Adrenal gland (tissue), 12 donors: ENCODE data around the gene CAMKK1. TPM values are rescaled to one million over a fixed set of nuclear protein-coding genes. Genes with fewer than 3 reads are reported as not detected.

Experiments used
- DNase-seq, 7 donors: peaks; one replicate each; pipeline ENCODE4 v3.0.0-alpha.2; 2019 to 2020
- H3K27ac ChIP-seq, 5 donors: fragments of 200-600 bp; sonication (generic) in 4 of 5; 1 replicate in 3 of 5; 2 replicates in 2 of 5; pipeline versions ENCODE4 v1.5.1 to v1.8.0; 2016 to 2020; ENCODE audit warnings: mild to moderate bottlenecking in 1 of 5
- H3K27me3 ChIP-seq: fragments of 200-600 bp; 2 replicates; pipeline ENCODE4 v1.8.0; 2021
- H3K36me3 ChIP-seq, 2 donors: fragments of 200-600 bp; replicated peaks in 1 of 2; 1 replicate in 1 of 2; 2 replicates in 1 of 2; pipeline versions ENCODE4 v1.5.1 to v1.8.0; 2018 to 2022
- H3K4me1 ChIP-seq, 2 donors: fragments of 200-600 bp; replicated peaks in 1 of 2; 1 replicate in 1 of 2; 2 replicates in 1 of 2; pipeline versions ENCODE4 v1.5.1 to v1.8.0; 2018 to 2021
- H3K4me3 ChIP-seq, 4 donors: fragments of 200-600 bp; sonication (generic) in 3 of 4; one replicate each; pipeline ENCODE4 v1.5.1; 2016 to 2018
- H3K9me3 ChIP-seq, 3 donors: fragments of 200-600 bp; sonication (generic) in 1 of 3; replicated peaks in 1 of 3; 1 replicate in 2 of 3; 2 replicates in 1 of 3; pipeline versions ENCODE4 v1.5.1 to v1.8.0; 2016 to 2021
- CTCF ChIP-seq, 6 experiments: fragments of 450-650 bp in 4 of 6; fragments of 200-600 bp in 2 of 6; sonication (generic) in 1 of 6; IDR thresholded peaks; 1 replicate in 5 of 6; 2 replicates in 1 of 6; pipeline versions ENCODE4 v1.5.1 to v1.8.0; 2016 to 2021; ENCODE audit warnings: antibody characterized with exemption in 6 of 6, mild to moderate bottlenecking in 2 of 6, moderate library complexity in 1 of 6
- POLR2A ChIP-seq, 2 donors: fragments of 450-650 bp; IDR thresholded peaks; one replicate each; pipeline ENCODE4 v1.6.1; 2017; ENCODE audit warnings: antibody characterized with exemption in 2 of 2, mild to moderate bottlenecking in 2 of 2, moderate library complexity in 1 of 2
- WGBS, 4 donors: extraction: QIAGEN DNeasy Blood & Tissue Kit in 2 of 4; methylation state at CpG; one replicate each; pipeline versions ENCODE4 v1.1.5 to v1.1.7; 2013 to 2017; 5-methylcytosine and 5-hydroxymethylcytosine counted together
- intact Hi-C, 2 donors: fragments of 100-400 bp; cut with DNase I; formaldehyde crosslinking; loops; one replicate each; pipeline versions ENCODE4 v1.14.1 to v1.15.0; 2022 to 2023
- polyA plus RNA-seq, 3 donors: library from polyadenylated mRNA; stranded (reverse); fragments of 200-250 nt in 2 of 3; fragments of 350-450 nt in 1 of 3; fragmentation: Illumina TruSeq in 1 of 3; extraction: RNeasy Lipid Tissue Mini Kit (QIAGEN cat#74804) in 1 of 3; gene quantifications; one replicate each; pipeline ENCODE4 v1.2.3, GENCODE V29; 2013 to 2014
- total RNA-seq, 9 donors: library from RNA; depleted of rRNA in 4 of 9; stranded (reverse); fragments of >200 nt in 4 of 9; fragments of 120-200 nt in 1 of 9; fragmentation: NEBNext Ultra II Directional in 1 of 9; extraction: Animal tissue kit (Norgen Biotek cat#: 25700) in 1 of 9; gene quantifications; one replicate each; pipeline versions ENCODE4 v1.1.0 to v1.2.4, GENCODE V29; 2013 to 2023
- donor health status: healthy with polysubstance abuse.
- donor health status: Bipolar disorder and iron deficiency.
- donor health status: DM: yes; HTN: yes; CAD: no.
- donor health status: DM: no; HTN: no; CAD: no.
- donor health status: DM: no; HTN: no; CAD: no.
- donor health status: DM: yes; HTN: yes; CAD: no.

Gene CAMKK1
- total and polyA plus RNA-seq, 12 donors, result 6.0 to 28.2 (median 10.8) TPM

DNA sequence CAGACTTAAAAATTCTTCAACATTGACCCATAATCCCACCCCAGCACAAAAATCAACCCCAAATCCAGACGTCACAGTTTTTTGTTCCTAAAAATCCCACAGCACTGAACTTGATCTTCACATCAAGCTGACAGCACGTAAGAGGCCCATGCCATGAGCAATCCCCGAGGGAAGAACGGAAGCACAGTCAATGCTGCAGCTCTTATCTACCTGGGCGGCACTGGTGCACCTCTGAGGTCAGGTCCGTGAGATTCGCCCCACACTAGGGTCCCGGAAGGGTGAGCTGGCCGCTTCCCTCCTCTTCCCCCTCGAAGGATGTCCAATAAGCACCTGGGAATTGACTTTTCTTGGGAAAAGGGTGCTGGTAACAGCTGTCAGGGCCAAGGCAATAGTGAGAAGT is 80.6 kb downstream of the CAMKK1 start:
- peaks cover 0 to 91% of the 10 kb centered on the region in 2 donors for H3K36me3 ChIP-seq
- intact Hi-C loops, result no loop called here
- peak in 1 of 7 donors; percentile 39 for DNase-seq

More for the DNA sequence above, 80.6 kb downstream of the CAMKK1 start:
- Histone ChIP-seq H3K27ac (no peak overlapping the region), H3K4me1 (no peaks in the 10 kb centered on the region), H3K27me3 (no peaks in the 10 kb centered on the region), H3K9me3 (no peaks in the 10 kb centered on the region), H3K4me3 (no peak overlapping the region)
- TF ChIP-seq CTCF (IDR thresholded peaks at IDR 0.05), result no peak
- no peak for TF ChIP-seq POLR2A (IDR thresholded peaks at IDR 0.05)
- 89 to 93% (median 93%) methylated on average over 10 of the region's 10 CpGs for WGBS, 4 donors

Other genes starting within 250 kb of the CAMKK1 start
- gene TAX1BP3, start 224.5 kb downstream of the CAMKK1 start, total RNA-seq, result 100 to 1,000 TPM; 105 to 311 (median 208) TPM
- gene TAX1BP3, start 224.5 kb downstream of the CAMKK1 start, polyA plus RNA-seq, result 100 to 1,000 TPM in 1 of 3 donors, 10 to 100 TPM in 2; 32.1 to 100 (median 94.9) TPM
- 10 to 100 TPM in 7 of 9 donors, 1 to 10 TPM in 2; 6.1 to 73.8 (median 37.1) TPM for gene EMC6, start 224.2 kb downstream of the CAMKK1 start, total RNA-seq
- gene EMC6, start 224.2 kb downstream of the CAMKK1 start, polyA plus RNA-seq, result 10 to 100 TPM; 44.2 to 89.4 (median 47.7) TPM
- 1 to 10 TPM in 5 of 9 donors, under 1 TPM in 4; 0.25 to 2.8 (median 1.1) TPM for gene P2RX5, start 196.9 kb downstream of the CAMKK1 start, total RNA-seq
- 1 to 10 TPM in 1 of 3 donors, under 1 TPM in 2; 0.59 to 2.0 (median 0.88) TPM for gene P2RX5, start 196.9 kb downstream of the CAMKK1 start, polyA plus RNA-seq
- gene HASPIN, start 169.2 kb downstream of the CAMKK1 start, total RNA-seq, result 1 to 10 TPM in 2 of 9 donors, under 1 TPM in 7; 0.14 to 1.4 (median 0.48) TPM
- gene HASPIN, start 169.2 kb downstream of the CAMKK1 start, polyA plus RNA-seq, result under 1 TPM; 0.07 to 0.48 (median 0.08) TPM
- gene ITGAE, start 91.9 kb downstream of the CAMKK1 start, total RNA-seq, result 10 to 100 TPM in 8 of 9 donors, 1 to 10 TPM in 1; 4.9 to 85.4 (median 23.4) TPM
- gene ITGAE, start 91.9 kb downstream of the CAMKK1 start, polyA plus RNA-seq, result 10 to 100 TPM; 46.7 to 85.3 (median 48.2) TPM
- 10 to 100 TPM; 11.0 to 30.4 (median 23.3) TPM for gene NCBP3, start 46.8 kb downstream of the CAMKK1 start, total RNA-seq
- gene NCBP3, start 46.8 kb downstream of the CAMKK1 start, polyA plus RNA-seq, result 10 to 100 TPM; 21.9 to 36.6 (median 22.8) TPM
- 1 to 10 TPM in 5 of 9 donors, under 1 TPM in 4; 0.42 to 2.1 (median 1.0) TPM for gene P2RX1, start 23.4 kb upstream of the CAMKK1 start, total RNA-seq
- gene P2RX1, start 23.4 kb upstream of the CAMKK1 start, polyA plus RNA-seq, result 1 to 10 TPM in 2 of 3 donors, under 1 TPM in 1; 0.59 to 8.6 (median 3.3) TPM
- gene ATP2A3, start 71.4 kb upstream of the CAMKK1 start, total RNA-seq, result 10 to 100 TPM in 8 of 9 donors, 1 to 10 TPM in 1; 1.3 to 29.1 (median 14.3) TPM
- gene ATP2A3, start 71.4 kb upstream of the CAMKK1 start, polyA plus RNA-seq, result 10 to 100 TPM in 2 of 3 donors, 1 to 10 TPM in 1; 3.7 to 27.1 (median 26.1) TPM
- 10 to 100 TPM; 33.2 to 73.4 (median 45.0) TPM for gene ZZEF1, start 250.0 kb upstream of the CAMKK1 start, total RNA-seq
- 10 to 100 TPM; 16.9 to 22.7 (median 21.2) TPM for gene ZZEF1, start 250.0 kb upstream of the CAMKK1 start, polyA plus RNA-seq